Liver (tissue), 9 donors: ENCODE measurements around the gene EME1. TPM values are rescaled to one million over a fixed set of nuclear protein-coding genes. Genes with fewer than 3 reads are reported as not detected.

ENCODE experiments used
- DNase-seq: peaks from one replicate; pipeline ENCODE4 v3.0.0-alpha.2; 2017; ENCODE audit warnings: low spot score
- H3K27ac ChIP-seq, 2 donors: one replicate each; pipeline ENCODE4 v1.7.0; 2013; ENCODE audit warnings: inconsistent platforms in 2 of 2, low read length in 2 of 2, control low read depth in 1 of 2, low read depth in 1 of 2, mild to moderate bottlenecking in 1 of 2
- H3K27me3 ChIP-seq, 4 donors: one replicate each; pipeline versions ENCODE4 v1.6.1 to v1.7.0; 2013; ENCODE audit warnings: low read length in 3 of 4, inconsistent platforms in 1 of 4, mild to moderate bottlenecking in 1 of 4, moderate library complexity in 1 of 4; ENCODE audit not compliant: control insufficient read depth in 4 of 4, insufficient read depth in 4 of 4
- H3K36me3 ChIP-seq, 4 donors: one replicate each; pipeline versions ENCODE4 v1.6.1 to v1.7.0; 2013; ENCODE audit warnings: low read length in 3 of 4, mild to moderate bottlenecking in 3 of 4, low read depth in 1 of 4, moderate library complexity in 1 of 4; ENCODE audit not compliant: control insufficient read depth in 4 of 4, insufficient read depth in 3 of 4
- H3K4me1 ChIP-seq, 4 donors: one replicate each; pipeline versions ENCODE4 v1.6.1 to v1.7.0; 2013; ENCODE audit warnings: low read length in 3 of 4, mild to moderate bottlenecking in 3 of 4, moderate library complexity in 1 of 4; ENCODE audit not compliant: control insufficient read depth in 4 of 4, insufficient read depth in 4 of 4
- H3K4me3 ChIP-seq, 3 donors: one replicate each; pipeline versions ENCODE4 v1.6.1 to v1.7.0; 2013; ENCODE audit warnings: low read length in 3 of 3, control low read depth in 1 of 3, low read depth in 1 of 3, mild to moderate bottlenecking in 1 of 3
- H3K9ac ChIP-seq, 2 donors: one replicate each; pipeline ENCODE4 v1.7.0; 2013; ENCODE audit warnings: low read length in 2 of 2, mild to moderate bottlenecking in 2 of 2, moderate library complexity in 2 of 2, control low read depth in 1 of 2, low read depth in 1 of 2
- H3K9me3 ChIP-seq, 4 donors: one replicate each; pipeline versions ENCODE4 v1.6.1 to v1.7.0; 2013; ENCODE audit warnings: low read length in 3 of 4; ENCODE audit not compliant: control insufficient read depth in 4 of 4
- EGR1 ChIP-seq, 2 donors: IDR thresholded peaks; 2 replicates each; pipeline ENCODE4 v1.6.1; 2016 to 2018; ENCODE audit warnings: antibody characterized with exemption in 2 of 2, low read depth in 2 of 2
- FOXA1 ChIP-seq: IDR thresholded peaks from 2 replicates; pipeline ENCODE4 v1.6.1; 2016; ENCODE audit warnings: antibody characterized with exemption
- FOXA2 ChIP-seq: IDR thresholded peaks from 2 replicates; pipeline ENCODE4 v1.6.1; 2016; ENCODE audit warnings: antibody characterized with exemption
- GABPA ChIP-seq, 2 donors: IDR thresholded peaks in 1 of 2; conservative IDR thresholded peaks in 1 of 2; 2 replicates each; pipeline ENCODE4 v1.6.1; 2016; ENCODE audit warnings: antibody characterized with exemption in 2 of 2, mild to moderate bottlenecking in 1 of 2, moderate library complexity in 1 of 2
- HNF4A ChIP-seq, 2 donors: conservative IDR thresholded peaks; 2 replicates each; pipeline ENCODE4 v1.6.1; 2016; ENCODE audit warnings: antibody characterized with exemption in 2 of 2, mild to moderate bottlenecking in 2 of 2
- JUND ChIP-seq, 2 donors: IDR thresholded peaks; 2 replicates each; pipeline ENCODE4 v1.6.1; 2016; ENCODE audit warnings: antibody characterized with exemption in 2 of 2
- RAD21 ChIP-seq, 2 donors: IDR thresholded peaks; 2 replicates each; pipeline ENCODE4 v1.6.1; 2016; ENCODE audit warnings: antibody characterized with exemption in 2 of 2, mild to moderate bottlenecking in 2 of 2
- RXRA ChIP-seq, 2 donors: IDR thresholded peaks; 2 replicates each; pipeline ENCODE4 v1.6.1; 2017 to 2018; ENCODE audit warnings: antibody characterized with exemption in 2 of 2, mild to moderate bottlenecking in 1 of 2
- SP1 ChIP-seq: IDR thresholded peaks from 2 replicates; pipeline ENCODE4 v1.6.1; 2018; ENCODE audit warnings: antibody characterized with exemption, mild to moderate bottlenecking
- TAF1 ChIP-seq: conservative IDR thresholded peaks from 2 replicates; pipeline ENCODE4 v1.6.1; 2016; ENCODE audit warnings: antibody characterized with exemption, mild to moderate bottlenecking
- YY1 ChIP-seq: IDR thresholded peaks from 2 replicates; pipeline ENCODE4 v1.6.1; 2016; ENCODE audit warnings: antibody characterized with exemption, mild to moderate bottlenecking
- WGBS: extraction: QIAGEN DNeasy Blood & Tissue Kit; methylation state at CpG from one replicate; pipeline ENCODE4 v1.1.7; 2013; 5-methylcytosine and 5-hydroxymethylcytosine counted together
- polyA plus RNA-seq, 2 donors: library from polyadenylated mRNA; stranded (reverse) in 1 of 2; unstranded in 1 of 2; fragments of 200-250 nt in 1 of 2; fragments of >200 nt in 1 of 2; fragmentation: Nextera tagmentation in 1 of 2; extraction: Ambion mirVana in 1 of 2; gene quantifications; one replicate each; pipeline versions ENCODE4 v1.2.1 to v1.2.3, GENCODE V29; 2013 to 2015
- total RNA-seq, 2 donors: library from RNA; depleted of rRNA; stranded (reverse); fragments of >200 nt; gene quantifications; one replicate each; pipeline ENCODE4 v1.2.3, GENCODE V29; 2014
- TF ChIP-seq, protein P1 (sequence below): IDR thresholded peaks from 2 replicates; pipeline ENCODE4 v1.6.1; 2016; ENCODE audit warnings: antibody characterized with exemption
- TF ChIP-seq, protein P2 (sequence below): fragments of 150-350 bp; IDR thresholded peaks from 2 replicates; pipeline ENCODE4 v1.5.1; 2017; ENCODE audit warnings: improper control_type of control experiment, low read depth, low read length; ENCODE audit not compliant: missing input control
- TF ChIP-seq, protein P3 (sequence below): IDR thresholded peaks from 2 replicates; pipeline ENCODE4 v1.6.1; 2016; ENCODE audit warnings: antibody characterized with exemption, mild to moderate bottlenecking
- donor health status: healthy.
- donor health status: healthy.
- donor health status: healthy.
- donor health status: healthy.
- donor health status: healthy.

EME1 gene
- total and polyA plus RNA-seq, 4 donors = 0.08 to 3.4 (median 0.35) TPM

DNA sequence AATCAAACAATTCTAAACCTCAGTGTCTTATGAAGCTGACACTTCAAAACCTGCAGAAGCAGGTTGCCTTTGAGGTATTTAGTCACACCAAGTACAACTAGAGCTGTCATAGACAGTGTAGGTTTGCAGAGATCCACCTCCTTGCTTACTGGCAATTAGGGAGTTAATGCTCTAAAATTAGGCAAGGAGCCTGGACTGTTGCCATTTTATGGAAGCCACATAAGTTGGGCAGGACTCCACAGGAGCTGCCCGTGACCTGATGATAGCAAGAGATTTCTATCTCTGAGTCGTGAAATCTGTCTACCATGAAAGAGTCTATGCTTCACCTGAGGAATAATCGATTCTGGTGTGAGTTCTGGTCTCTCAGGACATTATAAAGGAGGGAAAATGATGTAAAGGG, 8.9 kb downstream of the EME1 start:
- Histone ChIP-seq H3K4me3 (no peak overlapping the region), H3K9ac (no peak overlapping the region), H3K27ac (no peak overlapping the region), H3K9me3 (no peaks in the 10 kb centered on the region), H3K27me3 (no peaks in the 10 kb centered on the region), H3K36me3 (peaks cover 14 to 63% (median 50%) of the 10 kb centered on the region in 4 donors), H3K4me1 (no peaks in the 10 kb centered on the region)
- DNase-seq = no peak
- WGBS = 48% methylated on average over 3 of the region's 3 CpGs
- TF ChIP-seq EGR1 (IDR thresholded peaks at IDR 0.05; ENCODE audit: low read depth in 2 of 2) = no peak
- TF ChIP-seq HNF4A (conservative IDR thresholded peaks at IDR 0.05) = no peak
- TF ChIP-seq, protein P1, sequence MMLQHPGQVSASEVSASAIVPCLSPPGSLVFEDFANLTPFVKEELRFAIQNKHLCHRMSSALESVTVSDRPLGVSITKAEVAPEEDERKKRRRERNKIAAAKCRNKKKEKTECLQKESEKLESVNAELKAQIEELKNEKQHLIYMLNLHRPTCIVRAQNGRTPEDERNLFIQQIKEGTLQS = no peak
- no peak for TF ChIP-seq TAF1
- no peak for TF ChIP-seq YY1
- TF ChIP-seq SP1 = no peak
- TF ChIP-seq FOXA2 = no peak
- TF ChIP-seq RXRA (IDR thresholded peaks at IDR 0.05) = no peak
- TF ChIP-seq, protein P2, sequence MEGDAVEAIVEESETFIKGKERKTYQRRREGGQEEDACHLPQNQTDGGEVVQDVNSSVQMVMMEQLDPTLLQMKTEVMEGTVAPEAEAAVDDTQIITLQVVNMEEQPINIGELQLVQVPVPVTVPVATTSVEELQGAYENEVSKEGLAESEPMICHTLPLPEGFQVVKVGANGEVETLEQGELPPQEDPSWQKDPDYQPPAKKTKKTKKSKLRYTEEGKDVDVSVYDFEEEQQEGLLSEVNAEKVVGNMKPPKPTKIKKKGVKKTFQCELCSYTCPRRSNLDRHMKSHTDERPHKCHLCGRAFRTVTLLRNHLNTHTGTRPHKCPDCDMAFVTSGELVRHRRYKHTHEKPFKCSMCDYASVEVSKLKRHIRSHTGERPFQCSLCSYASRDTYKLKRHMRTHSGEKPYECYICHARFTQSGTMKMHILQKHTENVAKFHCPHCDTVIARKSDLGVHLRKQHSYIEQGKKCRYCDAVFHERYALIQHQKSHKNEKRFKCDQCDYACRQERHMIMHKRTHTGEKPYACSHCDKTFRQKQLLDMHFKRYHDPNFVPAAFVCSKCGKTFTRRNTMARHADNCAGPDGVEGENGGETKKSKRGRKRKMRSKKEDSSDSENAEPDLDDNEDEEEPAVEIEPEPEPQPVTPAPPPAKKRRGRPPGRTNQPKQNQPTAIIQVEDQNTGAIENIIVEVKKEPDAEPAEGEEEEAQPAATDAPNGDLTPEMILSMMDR = no peak
- TF ChIP-seq, protein P3, sequence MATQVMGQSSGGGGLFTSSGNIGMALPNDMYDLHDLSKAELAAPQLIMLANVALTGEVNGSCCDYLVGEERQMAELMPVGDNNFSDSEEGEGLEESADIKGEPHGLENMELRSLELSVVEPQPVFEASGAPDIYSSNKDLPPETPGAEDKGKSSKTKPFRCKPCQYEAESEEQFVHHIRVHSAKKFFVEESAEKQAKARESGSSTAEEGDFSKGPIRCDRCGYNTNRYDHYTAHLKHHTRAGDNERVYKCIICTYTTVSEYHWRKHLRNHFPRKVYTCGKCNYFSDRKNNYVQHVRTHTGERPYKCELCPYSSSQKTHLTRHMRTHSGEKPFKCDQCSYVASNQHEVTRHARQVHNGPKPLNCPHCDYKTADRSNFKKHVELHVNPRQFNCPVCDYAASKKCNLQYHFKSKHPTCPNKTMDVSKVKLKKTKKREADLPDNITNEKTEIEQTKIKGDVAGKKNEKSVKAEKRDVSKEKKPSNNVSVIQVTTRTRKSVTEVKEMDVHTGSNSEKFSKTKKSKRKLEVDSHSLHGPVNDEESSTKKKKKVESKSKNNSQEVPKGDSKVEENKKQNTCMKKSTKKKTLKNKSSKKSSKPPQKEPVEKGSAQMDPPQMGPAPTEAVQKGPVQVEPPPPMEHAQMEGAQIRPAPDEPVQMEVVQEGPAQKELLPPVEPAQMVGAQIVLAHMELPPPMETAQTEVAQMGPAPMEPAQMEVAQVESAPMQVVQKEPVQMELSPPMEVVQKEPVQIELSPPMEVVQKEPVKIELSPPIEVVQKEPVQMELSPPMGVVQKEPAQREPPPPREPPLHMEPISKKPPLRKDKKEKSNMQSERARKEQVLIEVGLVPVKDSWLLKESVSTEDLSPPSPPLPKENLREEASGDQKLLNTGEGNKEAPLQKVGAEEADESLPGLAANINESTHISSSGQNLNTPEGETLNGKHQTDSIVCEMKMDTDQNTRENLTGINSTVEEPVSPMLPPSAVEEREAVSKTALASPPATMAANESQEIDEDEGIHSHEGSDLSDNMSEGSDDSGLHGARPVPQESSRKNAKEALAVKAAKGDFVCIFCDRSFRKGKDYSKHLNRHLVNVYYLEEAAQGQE = no peak
- no peak for TF ChIP-seq JUND (IDR thresholded peaks at IDR 0.05)
- TF ChIP-seq GABPA (IDR thresholded peaks at IDR 0.05 in 1 of 2, conservative IDR thresholded peaks at IDR 0.05 in 1 of 2) = no peak

DNA sequence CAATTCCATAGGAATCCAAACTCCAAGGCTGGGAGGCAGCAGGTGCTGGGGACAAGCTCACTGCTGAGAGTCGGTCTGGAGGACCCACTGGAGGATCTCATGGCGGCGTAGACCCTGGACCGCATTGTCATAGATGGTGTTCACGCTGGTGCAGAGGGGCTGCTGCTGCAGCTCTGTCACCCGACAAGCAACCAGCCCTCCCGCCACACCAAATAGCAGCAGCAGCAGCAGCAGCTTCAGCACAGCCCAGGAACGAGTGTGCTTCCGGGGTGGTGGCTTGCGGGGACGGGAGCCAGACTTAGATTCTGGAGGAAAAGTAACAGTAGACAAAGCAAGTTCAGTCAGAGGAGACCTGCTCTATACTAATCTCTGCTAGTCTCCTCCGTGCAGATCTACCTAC, 9.9 kb downstream of the EME1 start:
- peaks cover 14 to 73% (median 60%) of the 10 kb centered on the region in 4 donors for H3K36me3 ChIP-seq
- no peaks in the 10 kb centered on the region for H3K27me3 ChIP-seq
- no peak overlapping the region for H3K27ac ChIP-seq
- TF ChIP-seq GABPA (IDR thresholded peaks at IDR 0.05 in 1 of 2, conservative IDR thresholded peaks at IDR 0.05 in 1 of 2) (no peak), JUND (IDR thresholded peaks at IDR 0.05) (no peak), EGR1 (IDR thresholded peaks at IDR 0.05; ENCODE audit: low read depth in 2 of 2) (no peak), TAF1 (no peak), FOXA1 (no peak), YY1 (no peak), RAD21 (IDR thresholded peaks at IDR 0.05) (no peak), HNF4A (conservative IDR thresholded peaks at IDR 0.05) (no peak)
- H3K4me3 ChIP-seq = no peak overlapping the region
- 97% methylated on average over 12 of the region's 12 CpGs for WGBS
- no peak for DNase-seq
- no peak overlapping the region for H3K9ac ChIP-seq
- no peaks in the 10 kb centered on the region for H3K9me3 ChIP-seq
- H3K4me1 ChIP-seq = no peaks in the 10 kb centered on the region
